NCI-H69 (cell line): ENCODE measurements around the gene PRDX1.
A peak's percentile ranks its signal among the peaks of the same experiment; 100 is the strongest.

Experiments used
- DNase-seq: peaks from one replicate; lab custom pipeline; 2025; lab: John Stamatoyannopoulos, UW

The PRDX1 gene

DNA sequence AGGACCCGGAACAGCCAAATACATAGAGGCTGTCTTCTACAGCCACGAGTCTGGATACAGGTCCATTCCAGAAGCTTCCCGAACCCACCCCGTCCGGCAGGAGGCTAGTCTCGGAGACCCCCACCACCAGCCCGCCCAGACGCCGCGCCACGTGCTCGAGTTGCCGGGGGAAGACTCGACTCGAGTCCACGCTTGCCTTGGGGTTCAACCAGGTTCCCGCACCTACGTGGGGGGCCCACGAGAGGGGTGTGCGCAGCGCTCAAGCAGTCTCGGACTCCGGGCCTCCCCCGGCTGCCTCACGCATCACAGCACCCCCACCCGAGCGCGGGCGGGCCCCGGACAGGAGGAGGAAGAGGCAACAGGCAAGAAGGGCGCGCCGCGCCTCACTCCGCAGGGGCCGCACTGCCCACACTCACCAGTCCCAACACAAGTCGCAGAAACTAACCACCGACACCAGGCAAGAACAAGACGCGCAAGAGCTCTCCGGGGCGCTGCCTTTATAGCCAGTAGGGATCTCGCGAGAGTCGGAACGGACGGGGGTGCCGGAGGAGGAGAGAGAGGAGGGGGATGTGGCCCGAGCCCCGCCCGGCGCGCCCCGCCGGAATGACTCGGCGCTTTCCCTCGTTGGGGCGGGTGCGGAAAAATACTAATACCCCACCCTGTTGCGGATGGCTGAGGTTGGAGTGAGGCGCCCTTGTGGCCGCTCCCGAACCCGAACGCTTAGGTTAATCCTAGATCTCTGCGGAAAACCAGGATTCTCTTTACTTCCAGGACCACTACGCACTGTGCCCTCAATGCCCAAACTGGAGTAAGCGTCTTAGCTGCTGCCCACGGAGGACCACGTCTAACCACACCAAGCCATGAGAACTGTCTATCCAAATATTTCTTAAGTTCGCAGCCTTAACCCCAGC is at the start of gene PRDX1:
Gene PRDX1 (minus strand): TSS at position 472 of the 911 bp plus-strand sequence. CDS start 2,841 bp downstream, outside the sequence.
- DNase-seq: peak; percentile 95

DNA sequence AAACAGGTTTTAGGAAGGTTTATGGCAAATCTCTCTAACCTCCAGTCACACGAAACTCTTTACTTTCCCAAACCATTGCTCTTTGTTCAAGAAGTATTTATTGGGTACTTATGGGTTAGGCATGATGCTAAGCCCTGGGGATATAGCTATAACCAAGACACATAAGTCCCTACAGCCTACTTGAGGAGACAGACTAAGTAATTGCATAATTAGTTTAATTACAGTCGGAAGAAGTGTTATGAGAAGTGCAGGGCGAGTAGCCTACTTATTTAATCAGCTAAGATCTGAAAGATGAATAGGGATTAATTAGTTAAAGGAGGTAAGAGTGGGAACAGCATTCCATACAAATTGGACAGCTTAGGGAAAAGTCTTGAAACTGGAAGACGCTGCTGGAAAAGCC is 48.9 kb upstream of the PRDX1 start:
- no peak for DNase-seq

DNA sequence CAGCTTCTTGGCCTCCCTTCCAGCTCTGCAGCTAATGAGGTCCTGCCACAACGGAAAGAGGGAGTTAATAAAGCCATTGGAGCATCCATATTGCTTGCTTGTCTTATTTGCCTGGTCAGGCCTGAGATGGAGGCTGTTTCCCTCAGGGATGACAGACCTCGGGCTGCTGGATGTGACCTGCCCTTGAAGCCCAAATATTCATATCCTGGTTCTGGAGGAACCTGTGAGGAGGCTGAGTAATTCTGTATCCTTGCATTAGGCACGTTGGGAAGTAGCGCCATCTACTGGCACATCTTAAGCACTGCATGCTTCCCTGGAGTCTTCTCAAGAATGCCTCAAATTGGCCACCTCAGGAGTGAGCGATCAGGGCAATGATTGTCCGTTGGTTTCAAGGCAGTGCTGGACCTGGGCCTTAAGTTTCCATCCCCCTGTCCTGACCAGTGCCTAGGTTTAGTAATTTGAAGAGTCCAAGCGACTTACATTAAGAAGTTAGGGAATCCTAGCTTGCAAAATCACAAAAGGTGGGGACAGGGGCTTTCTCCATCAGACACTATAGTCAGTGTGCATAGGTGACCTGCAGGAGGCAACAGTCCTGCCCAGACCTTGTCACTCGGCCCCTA is 48.4 kb upstream of the PRDX1 start:
- DNase-seq: peak; percentile 60

DNA sequence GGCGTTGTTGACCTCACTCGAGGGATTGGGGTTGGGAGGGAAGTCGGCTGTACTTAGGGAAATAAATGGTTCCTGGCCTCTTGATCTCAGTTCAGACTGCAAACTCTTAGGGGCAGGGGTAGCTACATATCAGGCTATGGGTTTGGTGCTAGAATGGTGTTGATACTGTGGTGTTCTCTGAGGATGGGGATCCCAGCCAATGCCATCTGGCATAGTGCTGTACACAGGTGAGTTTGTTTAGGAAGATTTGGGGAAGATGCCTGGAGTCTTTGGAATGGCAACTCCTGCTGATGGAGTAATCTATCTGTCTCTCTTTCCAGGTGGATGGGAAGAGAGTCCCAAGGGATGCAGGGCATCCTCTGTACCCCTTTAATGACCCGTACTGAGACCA is 47.9 kb upstream of the PRDX1 start:
- peak; percentile 9 for DNase-seq

DNA sequence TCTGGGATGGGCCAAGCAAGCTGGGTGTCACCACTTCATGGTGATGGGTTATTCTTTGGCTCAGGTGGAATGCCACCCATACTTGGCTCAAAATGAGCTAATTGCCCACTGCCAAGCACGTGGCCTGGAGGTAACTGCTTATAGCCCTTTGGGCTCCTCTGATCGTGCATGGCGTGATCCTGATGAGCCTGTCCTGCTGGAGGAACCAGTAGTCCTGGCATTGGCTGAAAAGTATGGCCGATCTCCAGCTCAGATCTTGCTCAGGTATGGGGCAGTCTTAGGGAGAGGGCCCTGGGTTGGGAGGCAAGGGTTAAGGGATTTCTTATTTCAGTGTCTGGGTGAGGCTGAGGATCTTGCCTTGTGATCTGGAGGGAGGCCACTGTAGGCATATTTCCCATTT is 46.7 kb upstream of the PRDX1 start:
- DNase-seq: no peak

DNA sequence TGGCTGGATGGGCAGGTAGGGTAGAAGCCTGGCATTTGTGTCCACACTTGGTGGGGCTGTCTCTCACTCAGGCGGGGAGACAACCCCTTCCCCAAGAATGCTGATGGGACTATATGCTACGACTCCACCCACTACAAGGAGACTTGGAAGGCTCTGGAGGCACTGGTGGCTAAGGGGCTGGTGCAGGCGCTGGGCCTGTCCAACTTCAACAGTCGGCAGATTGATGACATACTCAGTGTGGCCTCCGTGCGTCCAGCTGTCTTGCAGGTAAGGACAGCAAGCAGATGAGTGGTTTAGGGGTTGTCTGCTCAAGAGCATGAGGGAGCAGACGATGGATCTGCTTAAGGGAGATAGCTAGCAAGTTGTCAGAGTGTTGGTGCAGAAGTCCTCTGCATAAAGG is 46.2 kb upstream of the PRDX1 start:
- no peak for DNase-seq

DNA sequence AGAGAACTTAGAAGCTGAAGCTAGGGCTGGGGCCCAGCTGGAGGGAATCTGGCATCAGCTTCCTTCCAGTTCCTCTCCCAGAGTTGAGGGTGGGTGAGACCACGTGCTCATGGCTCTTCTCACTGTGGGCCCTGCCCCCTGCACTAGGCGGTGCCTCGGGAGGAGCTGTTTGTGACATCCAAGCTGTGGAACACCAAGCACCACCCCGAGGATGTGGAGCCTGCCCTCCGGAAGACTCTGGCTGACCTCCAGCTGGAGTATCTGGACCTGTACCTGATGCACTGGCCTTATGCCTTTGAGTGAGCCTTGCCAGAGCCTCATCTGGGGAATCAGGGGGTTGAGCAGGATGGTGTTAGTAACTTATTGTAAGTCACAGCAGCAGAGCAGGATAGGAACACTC is 45.0 kb upstream of the PRDX1 start:
- no peak for DNase-seq

DNA sequence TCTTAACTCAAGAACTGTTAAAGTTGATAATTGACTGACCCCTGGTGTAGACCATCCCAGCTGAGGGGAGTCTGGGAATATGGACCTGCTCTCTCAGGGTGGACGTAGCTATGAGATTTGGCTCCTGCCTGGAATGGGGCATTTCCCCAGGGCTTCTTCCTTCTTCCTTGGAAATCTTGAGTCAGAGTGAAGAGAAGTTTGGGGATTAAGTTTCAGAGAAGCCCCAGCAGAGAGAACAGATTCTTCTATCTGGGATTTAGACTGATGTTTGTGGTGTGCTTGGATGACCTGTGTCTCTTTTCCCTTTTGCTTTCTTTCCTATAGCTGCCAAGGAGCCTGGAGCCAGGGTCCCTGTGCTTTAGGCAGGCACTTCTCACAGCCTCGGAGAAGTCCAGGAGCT is 42.2 kb upstream of the PRDX1 start:
- no peak for DNase-seq

DNA sequence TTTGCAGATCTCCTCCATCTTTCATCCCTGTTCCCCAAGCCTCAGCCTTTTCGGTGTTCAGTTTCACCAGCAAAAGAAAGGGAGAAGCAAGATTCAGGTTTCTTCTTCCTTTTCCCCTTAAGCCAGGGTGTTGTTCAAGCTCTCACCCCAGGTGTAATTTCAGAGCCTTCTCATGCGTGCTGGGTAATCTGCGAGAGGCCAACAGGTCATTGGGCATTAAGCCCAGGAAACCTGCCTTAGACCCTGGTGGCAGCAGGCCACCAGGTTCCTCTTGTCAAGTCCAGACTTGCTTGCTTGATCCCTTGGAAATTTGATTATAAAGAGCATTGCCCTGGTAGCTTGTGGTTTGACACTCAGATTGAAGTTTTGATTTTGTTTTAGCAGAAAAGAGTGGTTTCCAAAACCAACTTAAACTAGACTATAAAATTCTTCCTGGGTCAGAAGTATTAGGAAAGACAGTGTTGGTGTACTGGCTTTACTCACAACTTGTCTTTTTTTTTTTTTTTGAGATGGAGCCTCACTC is 35.8 kb upstream of the PRDX1 start:
- DNase-seq: peak; percentile 79

DNA sequence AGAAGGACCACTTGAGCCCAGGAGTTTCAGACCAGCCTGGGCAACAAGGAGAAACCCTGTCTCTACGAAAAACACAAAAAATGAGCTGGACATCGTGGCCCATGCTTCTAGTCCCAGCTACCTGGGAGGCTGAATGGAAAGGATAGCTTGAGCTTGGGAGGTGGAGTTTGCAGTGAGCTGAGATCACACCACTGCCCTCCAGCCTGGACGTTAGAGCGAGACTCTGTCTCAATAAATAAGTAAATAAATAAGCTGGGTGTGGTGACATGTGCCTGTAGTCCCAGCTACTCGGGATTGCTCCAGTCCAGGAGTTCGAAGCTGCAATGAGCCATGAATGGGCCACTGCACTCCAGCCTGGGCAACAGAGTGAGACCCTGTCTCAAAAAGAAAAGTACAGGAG is 32.5 kb upstream of the PRDX1 start:
- DNase-seq: no peak

DNA sequence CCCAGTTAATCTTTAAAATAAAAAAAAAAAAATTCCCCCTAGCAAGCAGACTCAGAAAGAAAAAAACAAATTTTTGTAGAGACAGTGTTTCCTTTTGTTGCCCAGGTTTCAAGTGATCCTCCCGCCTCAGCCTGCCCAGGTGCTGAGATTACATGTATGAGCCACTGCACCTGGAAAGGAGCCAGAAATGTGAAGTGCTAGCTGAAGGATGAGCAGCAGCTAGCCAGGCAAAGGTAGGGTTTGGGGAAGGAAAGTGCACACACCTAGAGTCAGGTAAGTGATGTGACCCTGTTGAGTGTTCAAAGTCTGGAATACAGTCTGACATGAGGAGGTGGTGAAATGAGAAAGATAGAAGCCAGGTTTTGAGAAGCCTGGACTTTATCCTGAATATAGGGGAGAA is 30.6 kb upstream of the PRDX1 start:
- DNase-seq: peak; percentile 84

DNA sequence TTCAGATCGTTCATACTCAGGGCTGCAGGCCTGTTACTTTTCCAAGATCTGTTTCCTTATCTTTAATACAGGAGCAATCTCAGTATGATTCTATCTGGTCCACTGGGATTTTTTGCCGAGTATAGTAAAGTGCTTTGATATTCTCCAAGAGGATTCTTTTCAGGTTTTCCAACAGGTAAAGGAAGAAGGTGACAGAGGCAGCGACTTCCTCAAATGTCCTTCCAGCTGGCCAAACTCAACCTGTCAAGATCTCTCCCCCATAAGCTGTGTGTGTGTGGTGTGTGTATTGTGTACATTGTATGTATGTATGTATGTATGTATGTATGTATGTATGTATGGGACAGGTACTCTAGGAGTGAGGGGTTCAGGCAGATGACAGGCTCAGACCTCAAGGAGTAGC is 30.0 kb upstream of the PRDX1 start:
- no peak for DNase-seq

DNA sequence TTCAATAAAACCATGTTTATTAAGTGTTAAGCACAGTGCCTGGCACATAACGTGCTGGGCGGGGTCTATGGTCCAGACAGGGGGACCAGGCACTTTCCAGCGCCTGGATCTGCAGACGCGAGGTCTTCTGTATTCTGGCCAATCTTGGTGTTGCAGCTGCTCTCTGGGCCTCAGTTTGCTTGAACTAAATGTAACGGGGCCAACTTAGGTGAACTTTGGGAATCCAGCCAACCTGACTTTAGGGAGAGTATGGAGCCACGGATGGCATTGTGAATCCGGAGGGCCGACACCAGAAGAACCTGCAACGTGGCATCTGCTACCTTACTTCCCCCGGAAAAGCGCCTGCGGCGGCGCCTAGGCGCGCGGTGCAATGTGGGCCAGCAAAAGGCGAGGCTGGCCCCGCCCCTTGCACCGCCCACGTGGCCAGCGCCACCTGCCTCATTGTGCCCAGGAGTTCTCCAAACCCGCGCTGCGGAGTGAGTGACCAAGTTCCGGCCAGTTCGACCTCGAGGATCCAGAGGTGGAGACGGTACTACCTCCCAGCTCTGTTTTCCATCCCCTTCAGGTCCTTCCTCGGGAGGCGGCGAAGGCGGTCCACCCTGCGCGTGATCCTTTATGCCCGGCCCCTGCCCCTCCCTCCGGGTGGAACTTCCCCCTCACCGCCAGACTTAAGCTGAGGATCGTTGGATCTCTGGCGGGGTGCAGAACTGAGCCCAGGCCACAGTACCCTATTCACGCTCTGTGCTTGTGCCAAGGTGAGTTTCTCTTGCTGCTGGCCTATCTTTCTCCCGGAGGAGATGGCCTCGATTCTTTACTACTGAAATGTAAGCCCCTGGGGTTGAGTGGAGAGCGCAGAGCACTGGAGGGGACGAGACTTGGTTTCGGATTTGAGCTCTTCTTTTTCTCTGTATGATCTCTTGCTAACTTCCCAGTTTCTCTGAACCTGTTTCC is 29.0 kb upstream of the PRDX1 start, which contains the start of gene AKR1A1:
Gene AKR1A1 (plus strand): TSS at position 426 of the 951 bp plus-strand sequence. CDS start 10,969 bp downstream, outside the sequence.
- peak; percentile 93 for DNase-seq

DNA sequence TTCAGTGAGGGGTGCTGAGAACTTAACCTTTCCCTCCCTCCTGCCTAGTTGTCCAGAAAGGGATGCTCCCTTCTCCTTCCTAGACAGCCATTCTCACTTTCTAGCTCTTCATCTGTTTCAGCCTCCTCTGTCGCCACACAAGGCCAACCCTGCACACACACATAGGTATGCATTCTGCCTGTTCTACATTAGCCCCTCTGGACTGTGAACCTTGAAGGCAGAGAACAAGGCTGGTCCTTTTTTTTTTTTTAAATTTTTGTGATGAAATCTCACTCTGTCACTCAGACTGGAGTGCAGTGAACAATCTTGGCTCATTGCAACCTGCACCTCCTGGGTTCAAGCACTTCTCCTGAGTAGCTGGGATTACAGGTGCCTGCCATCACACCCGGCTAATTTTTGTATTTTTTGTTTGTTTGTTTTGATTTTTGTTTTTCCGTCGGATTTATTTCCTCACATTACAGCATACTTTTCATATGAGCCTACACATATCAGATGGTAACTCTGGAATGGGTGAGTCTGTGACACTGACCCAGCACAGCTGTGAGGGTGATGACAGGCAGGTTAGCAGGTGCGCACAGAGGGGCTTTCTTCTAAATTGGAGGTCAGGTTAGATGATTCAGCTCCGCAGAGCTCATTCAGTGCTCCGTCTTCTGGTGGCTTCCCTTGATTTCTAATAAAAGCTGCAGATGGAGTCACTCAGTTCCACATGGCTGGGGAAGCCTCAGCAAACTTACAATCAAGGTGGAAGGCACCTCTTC is 24.0 kb upstream of the PRDX1 start:
- no peak for DNase-seq

DNA sequence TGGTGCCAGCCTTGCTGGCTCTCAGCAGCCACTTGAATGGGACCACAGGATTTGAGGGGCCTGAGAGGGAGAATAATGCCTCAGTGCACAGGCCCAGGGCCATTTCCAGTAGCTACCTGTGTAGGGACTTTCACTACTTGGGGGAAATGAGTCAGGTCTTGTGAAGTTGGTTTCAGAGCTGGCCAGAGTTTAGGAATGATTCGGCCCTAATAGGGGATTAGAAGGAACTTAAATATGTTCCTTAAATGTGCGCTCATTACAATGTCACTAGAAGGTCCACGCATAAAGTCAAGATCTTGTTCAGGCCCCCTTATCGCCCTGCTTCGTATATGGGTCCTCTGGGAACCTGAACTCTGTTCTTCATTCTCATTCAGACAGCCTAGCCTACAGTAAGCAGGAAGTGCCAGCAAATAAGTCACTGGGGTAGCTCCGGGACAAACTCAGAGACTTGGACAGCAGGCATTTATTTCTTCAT is 23.4 kb upstream of the PRDX1 start:
- no peak for DNase-seq

DNA sequence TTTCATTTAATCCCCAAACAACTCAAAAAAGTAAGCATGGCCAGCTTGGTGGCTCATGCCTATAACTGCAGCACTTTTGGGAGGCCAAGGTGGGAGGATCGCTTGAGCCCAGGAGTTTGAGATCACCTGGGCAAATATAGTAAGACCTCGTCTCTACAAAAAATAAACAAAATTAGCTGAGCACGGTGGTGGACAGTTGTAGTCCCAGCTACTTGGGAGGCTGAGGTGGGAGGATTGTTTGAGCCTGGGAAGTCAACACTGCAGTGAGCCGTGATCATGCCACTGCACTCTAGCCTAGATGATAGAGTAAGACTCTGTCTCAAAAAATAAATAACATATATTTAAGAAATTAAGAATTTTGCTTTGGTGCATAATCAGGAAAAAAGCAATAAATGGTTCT is 22.8 kb upstream of the PRDX1 start:
- DNase-seq: no peak

DNA sequence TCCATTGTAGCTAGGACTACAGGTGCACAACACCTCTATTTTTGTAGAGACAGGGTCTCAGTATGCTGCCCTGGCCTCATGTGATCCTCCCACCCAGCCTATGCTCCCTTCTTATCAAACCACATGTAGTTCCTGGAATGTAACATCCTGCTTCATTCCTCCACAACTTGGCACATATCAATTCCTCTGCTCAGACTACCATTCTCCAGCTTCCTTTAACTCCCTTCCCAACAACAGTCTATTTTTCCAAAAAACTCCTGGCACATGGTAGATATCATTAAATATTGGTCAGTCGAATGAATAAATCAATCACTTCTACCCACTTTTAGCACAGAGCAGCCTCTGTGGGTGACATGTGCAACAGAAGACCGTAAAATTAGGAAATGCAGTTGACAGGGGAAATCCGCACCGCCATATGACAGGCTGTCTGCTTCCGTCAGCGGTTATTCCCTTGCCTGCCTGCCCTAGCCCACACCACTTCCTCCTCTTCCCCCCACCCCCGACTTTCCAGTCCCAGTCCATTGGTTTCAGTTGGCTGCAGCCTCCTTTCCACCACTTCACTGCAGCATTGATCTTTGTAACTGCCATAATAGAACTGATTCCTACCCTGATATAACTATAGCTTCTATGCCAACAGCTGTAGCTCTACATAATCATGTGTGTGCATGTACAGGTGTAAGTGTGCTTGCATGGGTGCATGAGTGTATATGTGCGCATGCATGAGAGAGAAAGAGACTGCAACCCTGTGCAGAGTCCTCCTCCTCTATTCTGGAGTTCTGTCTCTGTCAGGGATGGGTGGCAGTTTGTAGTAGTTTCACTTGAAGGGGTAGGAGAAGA is 22.1 kb upstream of the PRDX1 start:
- DNase-seq: peak; percentile 11

DNA sequence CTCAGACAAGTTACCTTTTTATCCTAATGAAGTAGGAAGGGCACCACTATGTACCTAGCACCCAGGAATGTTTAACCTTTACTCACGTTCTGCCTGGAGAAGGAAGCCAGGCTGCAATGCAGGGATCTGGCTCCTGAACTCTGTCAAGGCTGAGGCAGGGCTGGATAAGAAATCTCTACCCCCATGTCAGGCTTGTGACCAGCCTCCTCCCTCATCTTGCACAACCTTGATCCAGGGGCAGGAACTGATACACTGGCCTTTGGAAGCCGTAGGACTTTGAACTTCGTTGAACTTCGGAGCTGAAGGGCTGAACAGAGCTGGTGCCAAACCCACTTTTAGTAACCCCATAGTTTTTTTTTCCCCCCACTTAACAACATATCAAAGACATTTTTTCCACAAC is 20.9 kb upstream of the PRDX1 start:
- no peak for DNase-seq

DNA sequence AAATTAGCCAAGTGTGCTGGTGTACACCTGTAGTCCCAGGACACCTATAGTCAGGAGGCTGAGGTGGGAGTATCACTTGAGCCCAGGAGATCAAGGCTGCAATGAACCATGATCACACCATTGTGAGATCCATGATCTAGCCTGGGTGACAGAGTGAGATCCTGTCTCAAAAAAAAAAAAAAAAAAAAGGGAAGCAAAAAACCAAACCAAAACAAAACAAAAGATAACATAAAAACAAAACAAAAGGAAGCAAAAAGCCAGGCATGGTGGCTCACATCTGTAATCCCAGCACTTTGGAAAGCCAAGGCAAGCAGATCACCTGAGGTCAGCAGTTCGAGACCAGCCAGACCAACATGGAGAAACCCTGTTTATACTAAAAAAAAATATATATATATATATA is 19.5 kb upstream of the PRDX1 start:
- DNase-seq: no peak

DNA sequence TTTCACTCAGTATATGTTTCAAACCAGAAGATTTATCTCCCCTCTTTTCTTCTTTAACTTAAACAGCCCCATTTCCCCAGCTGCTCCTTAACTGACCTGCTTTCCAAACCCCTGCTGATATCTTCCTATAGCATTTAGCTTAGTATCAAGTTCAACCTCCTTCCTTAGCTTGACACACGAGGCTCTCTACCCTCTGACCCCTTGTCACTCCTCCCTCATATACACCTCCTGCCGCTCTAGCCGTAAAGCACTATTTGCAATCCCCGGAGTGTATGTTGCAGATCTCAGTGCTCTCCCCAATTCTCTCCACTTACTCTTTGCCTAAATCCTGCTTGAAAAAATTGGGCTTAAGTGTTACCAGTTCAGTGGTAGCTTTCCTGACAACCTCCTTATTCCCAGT is 15.2 kb upstream of the PRDX1 start:
- peak; percentile 5 for DNase-seq
